Suprapubic skin (tissue), 4 donors: Measurements from ENCODE around the gene FOXD4. TPM values are rescaled to one million over a fixed set of nuclear protein-coding genes. Genes with fewer than 3 reads are reported as not detected.
"Not testable (repeated sequence)": the region's sequence is repeated elsewhere in the genome, so short reads cannot be mapped to it uniquely, and the experiment has no call there.

Experiments
- DNase-seq, 2 donors: peaks; one replicate each; pipeline ENCODE4 v3.0.0-alpha.2; 2019; ENCODE audit warnings: low spot score in 2 of 2
- H3K27ac ChIP-seq: fragments of 200-600 bp; sonication (generic); one replicate; pipeline ENCODE4 v1.5.1; 2019
- H3K27me3 ChIP-seq: fragments of 200-600 bp; sonication (generic); one replicate; pipeline ENCODE4 v1.5.1; 2019
- H3K36me3 ChIP-seq: fragments of 200-600 bp; sonication (generic); one replicate; pipeline ENCODE4 v1.5.1; 2019
- H3K4me1 ChIP-seq: fragments of 200-600 bp; sonication (generic); one replicate; pipeline ENCODE4 v1.5.1; 2019
- H3K4me3 ChIP-seq: fragments of 200-600 bp; sonication (generic); one replicate; pipeline ENCODE4 v1.5.1; 2019; ENCODE audit warnings: mild to moderate bottlenecking
- H3K9me3 ChIP-seq: fragments of 200-600 bp; sonication (generic); one replicate; pipeline ENCODE4 v1.5.1; 2019
- WGBS: methylation state at CpG from one replicate; pipeline ENCODE4 v1.1.5; 2018; 5-methylcytosine and 5-hydroxymethylcytosine counted together
- total RNA-seq, 4 donors: library from RNA; depleted of rRNA; stranded (reverse); fragments of >200 nt; gene quantifications; one replicate each; pipeline ENCODE4 v1.1.0, GENCODE V29; 2016

FOXD4 gene
- total RNA-seq, 4 donors from 2014 or later, result not detected

DNA sequence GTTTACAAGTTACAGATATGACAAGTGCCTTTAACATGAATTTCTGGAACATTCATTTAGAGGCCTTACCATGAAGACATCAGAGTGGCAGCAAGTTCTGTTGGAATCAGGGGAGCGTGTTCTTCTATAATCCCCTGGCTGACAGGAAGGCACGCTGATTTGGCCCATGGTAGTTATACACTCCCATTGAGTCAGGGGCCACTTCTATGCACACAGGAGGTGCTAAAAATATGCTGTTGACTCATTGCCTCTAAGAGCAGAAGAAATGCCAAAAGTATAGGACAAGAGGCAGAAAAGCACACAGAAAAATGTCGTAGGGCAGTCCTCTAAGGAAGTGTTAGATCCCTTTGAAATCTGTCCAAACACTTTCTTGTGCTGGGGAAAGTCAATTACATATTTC is 39.9 kb downstream of the FOXD4 start:
- WGBS, result no CpG with 5 or more reads among the region's 3 CpGs
- not testable (repeated sequence) for H3K4me1 ChIP-seq, H3K27ac ChIP-seq, H3K9me3 ChIP-seq, DNase-seq, H3K4me3 ChIP-seq, H3K27me3 ChIP-seq, H3K36me3 ChIP-seq

DNA sequence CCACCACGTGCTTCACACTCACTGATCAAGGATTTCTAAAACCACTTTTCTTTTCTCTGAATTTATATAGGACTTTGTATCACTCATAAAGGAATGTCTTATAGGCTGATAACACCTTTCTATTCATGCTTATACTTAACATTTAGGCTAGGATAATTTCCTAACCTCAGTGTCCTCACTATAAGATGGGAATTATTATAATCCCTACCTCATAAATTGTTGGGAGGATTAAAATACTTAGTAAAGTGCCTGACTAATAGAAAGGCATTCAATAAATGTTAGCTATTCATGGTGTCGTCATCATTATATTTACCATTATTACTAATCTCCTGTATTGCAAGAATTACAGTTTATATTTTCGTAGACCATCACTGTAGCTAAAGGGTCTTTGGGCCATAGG is 41.8 kb downstream of the FOXD4 start:
- not testable (repeated sequence) for H3K4me1 ChIP-seq, H3K4me3 ChIP-seq, DNase-seq, H3K9me3 ChIP-seq, H3K36me3 ChIP-seq, H3K27ac ChIP-seq
- H3K27me3 ChIP-seq, result peaks cover 11% of the 10 kb centered on the region
- 86% methylated on average over 1 of the region's 3 CpGs for WGBS

DNA sequence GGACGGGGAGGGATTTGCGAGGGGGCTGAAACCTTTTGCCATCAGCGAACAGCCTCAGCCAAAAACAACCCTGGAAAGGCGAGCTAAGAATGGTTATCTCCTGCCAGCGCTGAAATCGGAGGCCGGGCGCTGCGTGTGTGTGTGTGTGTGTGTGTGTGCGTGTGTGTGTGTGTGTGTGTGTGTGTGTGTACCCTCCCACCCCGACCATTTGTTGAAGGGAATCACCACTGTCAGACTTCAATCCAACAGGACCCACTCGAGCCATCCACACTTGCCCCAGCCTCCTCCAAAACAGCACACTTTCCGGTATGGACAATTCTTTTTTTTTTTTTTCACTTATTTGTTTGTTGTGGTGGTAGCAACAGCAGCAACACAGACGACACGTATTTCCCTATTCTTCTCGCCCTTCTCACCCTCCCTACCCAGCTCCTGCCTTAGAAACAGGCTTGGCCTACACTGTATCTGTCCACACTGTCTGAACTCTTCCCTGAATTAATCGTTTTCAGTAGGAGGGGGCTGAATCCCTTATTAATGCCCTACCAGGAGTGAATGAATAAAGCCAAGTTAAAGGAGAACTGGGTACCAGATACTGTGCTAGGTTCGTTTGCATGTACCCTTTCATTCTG is 44.2 kb downstream of the FOXD4 start:
- DNase-seq, H3K4me1 ChIP-seq, H3K9me3 ChIP-seq, H3K36me3 ChIP-seq, H3K27ac ChIP-seq: not testable (repeated sequence)
- Histone ChIP-seq H3K4me3 (peak overlapping the region; percentile 62), H3K27me3 (peaks cover 11% of the 10 kb centered on the region)
- WGBS, result 42% methylated on average over 5 of the region's 18 CpGs

DNA sequence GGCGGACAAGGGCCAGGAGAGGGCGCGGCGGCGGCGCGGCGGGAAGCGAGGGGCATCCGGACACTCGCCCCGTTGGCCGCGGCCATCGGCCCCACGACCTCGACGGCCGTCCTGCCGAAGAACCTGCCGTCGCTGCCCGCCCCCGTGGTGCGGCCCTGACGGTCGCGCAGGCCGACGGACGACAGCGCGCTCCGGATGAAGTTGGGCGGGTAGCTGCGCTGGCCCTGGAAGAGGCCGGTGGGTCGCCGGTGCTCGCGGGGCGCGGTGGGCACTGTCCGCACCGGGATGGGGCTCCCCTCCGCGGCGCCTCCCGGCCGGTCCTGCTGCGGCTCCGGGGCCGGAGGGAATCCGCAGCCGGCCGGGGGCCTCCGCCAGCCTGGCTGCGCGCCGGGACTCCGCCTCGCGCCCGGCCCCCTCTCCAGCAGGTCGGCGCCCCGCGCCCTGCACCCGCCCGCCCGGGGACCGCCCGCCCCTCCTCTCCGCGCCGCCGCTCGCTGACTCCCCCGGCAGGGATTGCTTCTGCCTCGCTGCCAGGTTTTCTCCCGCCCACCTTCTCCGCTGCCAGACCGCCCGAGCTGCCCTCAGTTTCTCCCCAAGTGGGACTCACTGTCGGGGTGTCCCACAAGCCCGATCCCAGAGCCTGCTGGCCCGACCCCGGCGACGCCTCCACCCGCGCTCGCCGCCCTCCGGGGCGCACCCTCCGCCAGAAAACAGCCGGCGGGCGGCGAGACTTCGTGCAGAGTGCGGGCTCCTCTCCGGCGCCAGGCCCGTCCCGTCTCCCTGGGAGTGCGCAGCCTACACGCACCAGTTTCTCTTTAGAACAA is 44.9 kb downstream of the FOXD4 start:
- H3K36me3 ChIP-seq, H3K4me1 ChIP-seq, H3K9me3 ChIP-seq: not testable (repeated sequence)
- Histone ChIP-seq H3K27me3 (peaks cover 11% of the 10 kb centered on the region), H3K4me3 (peak overlapping the region; percentile 62), H3K27ac (peak overlapping the region; percentile 24)
- peak in 1 of 2 donors; percentile 73 for DNase-seq
- 0% methylated on average over 4 of the region's 109 CpGs for WGBS

Other genes starting within 250 kb of the FOXD4 start
- 10 to 100 TPM in 2 of 4 donors, 1 to 10 TPM in 2; 3.3 to 22.4 (median 10.1) TPM for gene WASHC1, start 89.0 kb downstream of the FOXD4 start, total RNA-seq
- gene ZNG1A, start 60.6 kb upstream of the FOXD4 start, total RNA-seq, result 10 to 100 TPM; 27.4 to 48.7 (median 33.0) TPM
- 10 to 100 TPM in 2 of 4 donors, 1 to 10 TPM in 2; 4.1 to 13.3 (median 10.3) TPM for gene DOCK8, start 96.4 kb upstream of the FOXD4 start, total RNA-seq